Measurements from ENCODE around the gene ATP10D. TPM values are rescaled to one million over a fixed set of nuclear protein-coding genes. Genes with fewer than 3 reads are reported as not detected.

The ATP10D gene
- total RNA-seq, 2 donors from 2014 or later = 3.0 TPM

GRCh38 chr4:47641755-47642154 is 156.7 kb downstream of the ATP10D start:
- Mint-ChIP-seq H3K4me3 (no peak overlapping the region), H3K9me3 (peaks cover 4 to 5% of the 10 kb centered on the region in 2 donors), H3K27ac (no peak overlapping the region), H3K36me3 (ENCODE audit: insufficient read depth in 2 of 2) (peaks cover 2 to 3% of the 10 kb centered on the region in 2 donors), H3K27me3 (ENCODE audit: low read depth) (peaks cover 28% of the 10 kb centered on the region), H3K4me1 (ENCODE audit: low read depth) (no peaks in the 10 kb centered on the region)
- ATAC-seq (replicated peaks in 1 of 2) (no peak), DNase-seq (no peak)

- no peak for ATAC-seq (replicated peaks in 1 of 2)
- no peak overlapping the region for H3K4me3 Mint-ChIP-seq
- H3K27me3 Mint-ChIP-seq (ENCODE audit: low read depth) = peaks cover 23% of the 10 kb centered on the region
- H3K27ac Mint-ChIP-seq = no peak overlapping the region
- H3K36me3 Mint-ChIP-seq (ENCODE audit: insufficient read depth in 2 of 2) = peaks cover 0 to 2% of the 10 kb centered on the region in 2 donors
- DNase-seq = no peak
- H3K9me3 Mint-ChIP-seq = peaks cover 0 to 2% of the 10 kb centered on the region in 2 donors
- no peaks in the 10 kb centered on the region for H3K4me1 Mint-ChIP-seq (ENCODE audit: low read depth)
Observed at GRCh38 chr4:47642191-47642830, 157.2 kb downstream of the ATP10D start.

Other genes with a start within 250 kb of the ATP10D start
- 10 to 100 TPM; 14.1 to 21.6 TPM for gene COMMD8, start 21.6 kb upstream of the ATP10D start, total RNA-seq